Cerebellar nuclear complex (tissue), 1 donor: ENCODE results near the gene HNRNPAB.
"Not testable (repeated sequence)": the region's sequence is repeated elsewhere in the genome, so short reads cannot be mapped to it uniquely, and the experiment has no call there.

Source experiments
- DNase-seq, 2 experiments: peaks; one replicate each; lab custom pipeline; 2025; lab: John Stamatoyannopoulos, UW

Gene HNRNPAB

DNA sequence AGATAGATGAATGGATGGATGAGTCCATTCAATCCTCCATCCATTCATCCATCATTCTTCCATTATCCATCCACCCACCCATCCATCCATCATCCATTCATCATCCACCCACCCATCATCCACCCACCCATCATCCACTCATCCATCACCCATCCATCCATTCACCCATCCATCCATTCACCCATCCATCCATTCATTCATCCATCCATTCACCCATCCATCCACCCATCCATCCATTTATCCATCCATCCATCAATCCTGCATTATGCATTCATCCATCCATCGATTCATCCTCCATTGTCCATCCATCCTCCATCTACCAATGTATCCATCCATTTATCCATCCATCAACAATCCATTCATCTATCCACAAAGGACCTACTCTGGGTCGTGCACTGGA lies 41.1 kb downstream of the HNRNPAB start:
- DNase-seq = no peak

DNA sequence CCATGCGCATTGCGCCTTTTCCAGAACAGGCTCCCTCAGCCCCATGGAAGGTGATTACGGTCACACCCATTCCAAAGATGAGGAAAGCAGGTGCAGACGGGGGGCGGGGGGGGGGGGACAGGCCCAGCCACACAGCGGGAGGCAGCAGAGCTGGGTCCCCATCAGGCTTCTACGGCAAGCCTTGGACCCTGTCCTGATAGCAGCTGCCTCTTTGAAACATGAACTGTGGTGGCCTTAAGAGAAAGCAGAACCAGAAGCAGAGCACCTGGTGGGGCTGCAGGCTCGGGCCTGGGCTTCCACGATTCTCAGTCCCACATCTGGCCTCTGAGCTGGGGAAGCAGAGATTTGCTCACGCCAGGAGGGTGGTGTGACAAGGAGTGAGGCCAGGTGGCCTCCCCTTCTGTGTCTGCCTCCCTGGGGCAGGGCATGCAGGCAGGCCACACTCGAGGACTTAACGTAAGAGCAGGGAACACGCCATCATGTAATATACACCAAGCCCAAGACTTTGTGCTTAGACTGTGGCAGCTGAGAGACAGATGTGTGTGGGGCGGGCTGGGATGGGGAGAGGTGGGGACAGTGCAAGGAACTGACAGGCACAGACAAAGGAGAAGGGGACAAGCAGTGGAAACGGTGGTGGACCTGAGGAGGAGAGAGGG lies 42.4 kb downstream of the HNRNPAB start:
- no peak for DNase-seq

DNA sequence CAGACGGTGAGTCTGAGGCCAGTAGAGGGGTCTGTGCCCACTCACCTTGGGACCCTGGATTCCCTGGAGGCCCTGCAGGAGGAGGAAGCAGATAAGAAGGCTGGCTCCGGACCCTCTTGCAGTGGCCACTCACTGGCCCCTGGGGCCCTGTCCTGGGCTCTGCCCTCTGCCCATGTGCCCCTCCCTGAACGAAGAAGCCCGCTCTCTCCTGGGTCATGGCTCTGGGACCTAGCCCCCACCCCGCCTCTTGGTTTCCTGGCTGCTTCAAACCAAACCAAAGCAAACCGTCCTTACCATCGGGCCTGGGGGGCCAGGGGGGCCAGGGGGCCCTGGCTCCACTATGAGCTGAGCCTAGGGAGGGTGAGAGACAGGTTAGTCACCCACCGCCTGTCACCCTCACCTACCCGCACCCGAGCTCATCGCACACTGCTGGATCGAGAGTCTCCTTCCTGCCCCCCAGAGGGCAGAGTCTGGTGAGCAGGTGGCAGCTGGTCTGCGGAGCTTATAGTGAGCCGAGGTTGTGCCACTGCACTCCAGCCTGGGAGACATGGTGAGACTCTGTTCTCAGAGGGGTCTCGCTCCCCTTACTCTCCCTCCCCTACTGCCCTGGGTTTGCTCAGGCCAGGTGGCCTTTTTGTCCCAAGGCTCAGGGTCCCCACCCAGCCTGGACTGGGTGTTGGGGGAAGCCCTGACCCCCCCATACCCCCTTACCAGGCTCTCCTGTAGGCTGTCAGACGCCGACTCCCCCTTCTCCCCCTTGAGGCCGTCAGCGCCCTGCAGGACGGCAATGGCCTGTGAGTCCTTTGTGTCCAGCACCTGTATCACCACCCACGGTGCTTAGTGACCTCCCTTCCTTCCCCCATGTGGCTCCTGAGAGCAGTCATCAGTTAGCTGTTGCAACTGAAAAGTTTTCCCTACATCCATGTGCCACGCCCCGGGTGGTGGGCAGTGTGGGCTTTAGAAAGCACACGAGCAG lies 43.4 kb downstream of the HNRNPAB start:
- no peak for DNase-seq

DNA sequence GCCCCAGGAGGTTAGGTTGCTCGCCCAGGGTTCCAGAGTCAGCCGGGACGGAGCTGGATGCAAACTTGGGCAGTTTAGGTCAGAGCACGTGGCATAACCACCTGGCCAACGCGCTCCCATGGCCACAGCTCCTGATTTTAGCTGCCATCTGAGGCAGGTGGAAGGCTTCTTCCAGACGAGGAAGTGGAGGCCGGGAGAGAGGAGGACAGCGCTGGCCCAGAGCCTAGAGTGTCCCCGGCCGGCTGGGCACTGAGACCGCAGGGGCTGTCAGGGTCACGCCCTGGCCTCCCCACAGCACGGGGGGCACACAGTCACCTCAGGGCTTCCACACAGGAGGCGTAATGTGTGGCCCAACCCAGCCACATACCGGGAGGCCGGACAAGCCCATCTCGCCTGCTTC lies 44.4 kb downstream of the HNRNPAB start:
- DNase-seq = no peak

DNA sequence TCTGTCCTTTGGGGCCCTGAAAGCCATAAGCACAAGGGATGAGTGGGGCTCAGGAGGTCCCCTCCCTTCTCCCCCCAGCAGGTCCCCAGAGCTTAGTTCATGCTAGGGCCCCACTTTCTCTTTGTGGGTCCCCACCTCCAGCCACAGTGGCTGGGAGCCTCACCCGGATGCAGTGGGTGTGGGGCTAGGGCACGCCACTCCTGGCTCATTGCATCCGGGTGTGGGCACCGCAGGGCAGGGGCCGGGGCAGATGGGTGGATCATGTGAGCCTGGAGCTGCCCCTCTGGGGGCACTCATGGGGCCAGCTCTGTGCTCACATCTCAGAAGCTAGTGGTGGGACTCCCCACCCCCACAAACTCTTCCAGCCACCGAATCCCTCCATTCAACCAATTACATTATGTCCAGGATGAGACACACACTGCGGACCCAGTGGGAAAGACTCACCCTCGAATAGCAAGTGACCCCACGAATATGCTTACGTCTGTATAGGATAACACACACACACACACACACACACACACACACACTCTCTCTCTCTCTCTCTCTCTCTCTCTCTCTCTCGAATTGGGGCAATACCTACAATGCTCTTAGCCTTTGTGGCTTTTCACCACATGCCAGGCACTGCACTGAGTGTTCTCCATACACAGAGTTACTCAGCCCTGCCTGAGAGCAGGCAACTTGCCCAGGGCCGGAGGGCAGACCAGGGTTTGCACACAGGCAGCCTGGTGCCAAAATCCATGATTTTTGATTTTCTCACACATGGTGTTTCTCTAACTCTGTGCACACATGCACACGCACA lies 45.1 kb downstream of the HNRNPAB start:
- no peak for DNase-seq

DNA sequence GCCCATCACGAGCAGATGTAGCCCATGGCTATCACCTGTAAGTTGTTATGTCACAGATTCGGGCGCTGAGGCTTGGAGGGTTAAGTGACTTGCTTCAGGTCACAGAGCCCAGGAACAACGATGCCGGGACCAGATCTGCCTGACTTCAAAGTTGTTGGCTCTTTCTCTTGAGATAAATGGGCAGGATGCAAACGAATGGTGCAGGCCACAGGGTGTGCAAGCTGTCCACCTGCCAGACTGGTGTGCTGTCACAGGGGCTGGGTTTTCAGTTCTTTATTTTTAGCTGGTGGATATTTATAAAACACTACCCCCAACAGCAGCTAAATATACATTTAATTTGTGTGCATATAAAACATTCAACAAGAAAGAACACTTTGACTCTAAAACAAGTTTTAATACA lies 45.9 kb downstream of the HNRNPAB start:
- no peak for DNase-seq

DNA sequence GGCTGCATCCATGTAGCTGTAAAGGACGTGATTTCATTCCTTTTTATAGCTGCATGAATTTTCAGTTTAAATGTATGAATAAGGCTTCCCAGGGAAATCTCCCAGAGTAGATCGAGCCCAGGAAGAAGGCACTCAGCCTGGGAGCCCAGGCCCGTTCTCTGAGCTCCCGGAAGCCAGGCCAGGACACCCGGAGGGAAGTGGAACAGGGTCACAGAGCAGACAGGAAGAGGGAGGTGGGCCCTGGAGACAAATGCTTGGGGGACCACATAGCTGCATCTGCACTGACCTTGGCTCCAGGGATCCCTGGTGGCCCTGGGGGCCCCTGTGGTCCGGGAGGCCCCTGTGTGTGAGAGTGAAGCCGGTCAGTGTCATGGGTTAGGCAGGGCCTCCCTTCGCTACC lies 47.9 kb downstream of the HNRNPAB start:
- no peak for DNase-seq

DNA sequence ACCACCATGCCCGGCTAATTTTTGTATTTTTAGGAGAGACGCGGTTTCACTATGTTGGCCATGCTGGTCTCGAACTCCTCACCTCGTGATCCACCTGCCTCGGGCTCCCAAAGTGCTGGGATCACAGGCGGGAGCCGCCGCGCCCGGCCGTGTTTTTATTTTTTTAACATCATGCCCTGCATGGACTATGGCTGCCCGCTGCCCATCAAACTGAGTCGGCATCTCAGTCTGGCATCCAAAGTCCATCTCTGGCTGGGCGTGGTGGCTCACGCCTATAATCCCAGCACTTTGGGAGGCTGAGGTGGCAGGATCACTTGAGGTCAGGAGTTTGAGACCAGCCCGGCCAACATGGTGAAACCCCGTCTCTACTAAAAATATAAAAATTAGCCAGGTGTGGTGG lies 49.3 kb downstream of the HNRNPAB start:
- DNase-seq = not testable (repeated sequence)

DNA sequence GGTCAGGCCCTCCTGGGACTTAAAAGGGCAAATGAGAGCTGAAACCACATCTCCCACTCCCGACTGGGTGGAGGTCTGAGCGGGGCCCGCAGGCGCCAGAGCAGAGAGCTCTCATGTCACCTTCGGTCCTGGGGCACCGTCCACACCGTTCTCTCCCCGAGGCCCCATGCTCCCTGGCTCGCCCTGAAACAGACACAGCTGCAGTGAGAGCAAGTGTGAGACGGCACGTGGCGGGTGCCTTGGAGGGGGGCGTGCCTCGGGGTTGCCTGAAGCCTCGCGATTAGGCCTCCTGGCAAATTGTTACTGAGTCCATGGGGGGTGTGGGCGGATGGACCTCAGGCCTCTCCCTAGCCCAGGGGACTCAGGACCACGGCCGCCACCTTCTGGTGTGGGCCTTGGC lies 52.4 kb downstream of the HNRNPAB start:
- DNase-seq = no peak

DNA sequence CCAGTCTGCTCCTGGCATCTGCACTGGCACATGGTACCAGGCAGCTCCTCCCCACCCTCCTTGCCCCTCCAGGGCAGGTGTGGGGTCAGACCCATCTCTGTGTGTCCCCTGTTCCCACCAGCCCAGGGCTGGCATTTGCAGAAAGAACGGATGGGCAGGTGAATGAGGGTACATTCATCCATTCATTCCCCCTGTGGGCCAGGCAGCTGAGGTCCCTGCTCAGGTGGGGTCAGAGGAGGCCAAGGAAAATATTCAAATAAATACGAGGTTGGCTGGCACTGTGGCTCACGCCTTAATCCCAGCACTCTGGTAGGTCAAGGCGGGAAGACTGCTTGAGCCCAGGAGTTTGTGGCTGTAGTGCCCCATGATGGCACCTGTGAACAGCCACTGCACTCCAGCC lies 53.3 kb downstream of the HNRNPAB start:
- no peak for DNase-seq

DNA sequence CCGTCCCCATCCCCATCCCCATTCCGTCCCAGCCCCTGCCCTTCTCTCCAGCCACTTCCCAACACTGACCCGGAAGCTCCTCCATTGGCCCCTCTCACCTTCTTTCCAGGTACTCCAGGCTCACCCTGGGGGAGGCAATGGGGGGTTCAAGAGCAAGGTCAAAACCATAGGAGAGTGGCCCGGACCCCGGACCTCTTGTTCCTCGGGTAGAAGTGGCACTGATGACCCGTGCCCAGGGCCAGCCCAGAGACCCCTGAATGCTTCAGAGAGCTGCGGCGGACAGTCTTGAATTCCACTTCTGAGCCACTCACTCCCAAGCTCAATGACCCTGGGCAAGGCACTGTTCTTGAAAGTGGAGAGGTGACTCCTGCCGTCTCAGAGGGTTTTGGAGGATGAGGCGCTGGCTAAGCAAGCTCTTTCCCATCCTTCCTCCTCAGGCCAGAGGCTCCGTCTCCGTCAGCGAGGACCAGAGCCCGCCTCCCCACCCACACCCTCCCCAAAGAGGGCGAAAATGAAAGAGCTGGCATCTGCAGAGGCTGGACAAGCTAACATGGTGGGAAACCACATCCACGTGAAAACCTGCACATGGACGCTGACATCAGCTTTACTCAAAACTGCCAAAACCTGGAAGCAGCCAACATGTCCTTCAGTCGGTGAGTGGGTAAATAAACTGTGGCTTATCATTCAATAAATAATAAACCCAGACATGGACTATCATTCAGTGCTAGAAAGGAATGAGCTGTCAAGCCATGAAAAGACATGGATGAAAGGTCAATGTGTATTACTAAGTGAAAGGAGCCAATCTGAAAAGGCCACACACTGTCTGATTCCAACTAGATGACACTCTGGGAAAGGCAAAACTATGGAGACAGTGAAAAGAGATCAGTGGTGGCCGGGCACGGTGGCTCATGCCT lies 55.5 kb downstream of the HNRNPAB start:
- DNase-seq = no peak
